ENCODE results near the gene TMEM184A. TPM values are rescaled to one million over a fixed set of nuclear protein-coding genes. Genes with fewer than 3 reads are reported as not detected.

Gene TMEM184A
- total RNA-seq, 2 donors from 2014 or later: 35.8 to 54.3 TPM

DNA sequence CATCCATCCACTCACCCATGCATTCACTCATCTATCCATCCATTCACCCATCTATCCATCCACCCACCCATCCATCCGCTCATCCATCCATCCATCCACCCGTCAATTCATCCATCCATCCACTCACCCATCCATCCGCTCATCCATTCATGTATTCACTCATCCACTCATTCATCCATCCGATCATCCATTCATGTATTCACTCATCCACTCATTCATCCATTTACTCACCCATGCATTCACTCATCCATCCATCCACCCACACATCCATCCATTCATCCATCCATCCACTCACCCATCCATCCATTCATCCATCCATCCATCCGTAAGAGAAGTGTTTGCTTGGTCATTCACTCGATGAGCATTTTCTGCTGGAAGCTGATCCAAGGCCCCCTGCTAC, 22.5 kb upstream of the TMEM184A start:
- Histone ChIP-seq H3K27ac (no peak overlapping the region), H3K4me3 (no peak overlapping the region), H3K27me3 (no peaks in the 10 kb centered on the region), H3K9me3 (no peaks in the 10 kb centered on the region), H3K9ac (ENCODE audit: low read depth in 2 of 2, low read length in 2 of 2) (no peak overlapping the region), H3K36me3 (no peaks in the 10 kb centered on the region), H3K4me1 (no peaks in the 10 kb centered on the region)
- no peak for DNase-seq
- intact Hi-C loops (cut with DNase I): loop anchor here (10.0 kb wide), 1 partner anchor 626 kb away; no protein-coding TSS in a partner anchor
- TF ChIP-seq, protein P1, sequence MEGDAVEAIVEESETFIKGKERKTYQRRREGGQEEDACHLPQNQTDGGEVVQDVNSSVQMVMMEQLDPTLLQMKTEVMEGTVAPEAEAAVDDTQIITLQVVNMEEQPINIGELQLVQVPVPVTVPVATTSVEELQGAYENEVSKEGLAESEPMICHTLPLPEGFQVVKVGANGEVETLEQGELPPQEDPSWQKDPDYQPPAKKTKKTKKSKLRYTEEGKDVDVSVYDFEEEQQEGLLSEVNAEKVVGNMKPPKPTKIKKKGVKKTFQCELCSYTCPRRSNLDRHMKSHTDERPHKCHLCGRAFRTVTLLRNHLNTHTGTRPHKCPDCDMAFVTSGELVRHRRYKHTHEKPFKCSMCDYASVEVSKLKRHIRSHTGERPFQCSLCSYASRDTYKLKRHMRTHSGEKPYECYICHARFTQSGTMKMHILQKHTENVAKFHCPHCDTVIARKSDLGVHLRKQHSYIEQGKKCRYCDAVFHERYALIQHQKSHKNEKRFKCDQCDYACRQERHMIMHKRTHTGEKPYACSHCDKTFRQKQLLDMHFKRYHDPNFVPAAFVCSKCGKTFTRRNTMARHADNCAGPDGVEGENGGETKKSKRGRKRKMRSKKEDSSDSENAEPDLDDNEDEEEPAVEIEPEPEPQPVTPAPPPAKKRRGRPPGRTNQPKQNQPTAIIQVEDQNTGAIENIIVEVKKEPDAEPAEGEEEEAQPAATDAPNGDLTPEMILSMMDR (IDR thresholded peaks at IDR 0.05): no peak

DNA sequence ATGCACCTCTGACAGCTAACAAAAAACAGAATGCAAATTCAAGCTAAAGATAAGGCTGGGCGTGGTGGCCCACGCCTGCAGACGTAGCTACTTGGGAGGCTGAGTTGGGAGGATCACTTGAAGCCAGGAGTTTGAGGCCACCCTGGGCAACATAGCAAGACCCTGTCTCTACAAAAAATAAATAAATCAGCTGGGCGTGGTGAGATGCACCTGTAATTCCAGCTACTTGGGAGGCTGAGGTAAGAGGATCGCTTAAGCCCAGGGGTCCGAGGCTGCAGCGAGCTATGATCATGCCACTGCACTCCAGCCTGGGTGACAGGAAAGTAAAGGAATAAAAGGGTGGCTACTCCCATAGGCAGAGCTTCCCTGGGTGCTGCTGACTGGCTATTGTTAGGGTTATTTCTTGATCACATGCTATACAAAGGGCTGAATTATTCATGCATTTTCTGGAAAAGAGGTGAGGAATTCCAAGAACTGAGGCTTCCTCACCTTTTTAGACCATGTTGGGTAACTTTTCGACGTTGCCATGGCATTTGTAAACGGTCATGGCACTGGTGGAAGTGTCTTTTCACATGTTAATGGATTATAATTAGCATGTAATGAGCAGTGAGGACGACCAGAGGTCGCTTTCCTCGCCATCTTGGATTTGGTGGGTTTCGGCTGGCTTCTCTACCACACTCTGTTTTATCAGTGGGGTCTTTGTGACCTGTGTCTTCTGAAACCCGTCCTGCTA, 20.7 kb upstream of the TMEM184A start:
- no peaks in the 10 kb centered on the region for H3K36me3 ChIP-seq
- H3K4me1 ChIP-seq: no peaks in the 10 kb centered on the region
- intact Hi-C loops (cut with DNase I): loop anchor here (10.0 kb wide), 1 partner anchor 628 kb away; no protein-coding TSS in a partner anchor
- H3K9ac ChIP-seq (ENCODE audit: low read depth in 2 of 2, low read length in 2 of 2): no peak overlapping the region
- no peak overlapping the region for H3K4me3 ChIP-seq
- no peaks in the 10 kb centered on the region for H3K9me3 ChIP-seq
- no peaks in the 10 kb centered on the region for H3K27me3 ChIP-seq
- no peak for DNase-seq
- TF ChIP-seq, protein P1 (IDR thresholded peaks at IDR 0.05): no peak
- no peak overlapping the region for H3K27ac ChIP-seq

DNA sequence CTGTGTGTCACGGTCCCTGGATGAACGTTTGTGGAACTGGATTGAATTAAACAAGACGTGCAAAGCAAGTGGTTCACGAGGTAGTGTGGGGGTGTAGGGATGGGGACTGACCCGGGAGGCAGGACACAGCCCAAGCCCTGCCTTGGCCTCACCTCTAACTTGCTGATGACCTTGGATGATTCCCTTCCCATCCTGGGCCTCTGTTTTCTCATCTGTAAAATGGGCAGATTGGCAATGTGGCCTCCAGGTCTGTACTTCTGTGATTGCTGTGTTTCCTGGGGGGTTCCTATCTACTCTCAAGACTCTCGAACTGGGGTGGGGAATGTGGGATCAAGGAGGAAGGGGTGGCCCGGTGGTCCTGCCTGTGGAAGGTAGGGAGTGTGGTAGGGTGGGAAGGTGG, 19.8 kb upstream of the TMEM184A start:
- Histone ChIP-seq H3K4me3 (no peak overlapping the region), H3K9me3 (no peaks in the 10 kb centered on the region), H3K27ac (no peak overlapping the region), H3K36me3 (no peaks in the 10 kb centered on the region), H3K4me1 (no peaks in the 10 kb centered on the region), H3K27me3 (no peaks in the 10 kb centered on the region), H3K9ac (ENCODE audit: low read depth in 2 of 2, low read length in 2 of 2) (no peak overlapping the region)
- no peak for DNase-seq
- TF ChIP-seq, protein P1 (IDR thresholded peaks at IDR 0.05): no peak
- intact Hi-C loops (cut with DNase I): loop anchor here (10.0 kb wide), 1 partner anchor 629 kb away; no protein-coding TSS in a partner anchor

DNA sequence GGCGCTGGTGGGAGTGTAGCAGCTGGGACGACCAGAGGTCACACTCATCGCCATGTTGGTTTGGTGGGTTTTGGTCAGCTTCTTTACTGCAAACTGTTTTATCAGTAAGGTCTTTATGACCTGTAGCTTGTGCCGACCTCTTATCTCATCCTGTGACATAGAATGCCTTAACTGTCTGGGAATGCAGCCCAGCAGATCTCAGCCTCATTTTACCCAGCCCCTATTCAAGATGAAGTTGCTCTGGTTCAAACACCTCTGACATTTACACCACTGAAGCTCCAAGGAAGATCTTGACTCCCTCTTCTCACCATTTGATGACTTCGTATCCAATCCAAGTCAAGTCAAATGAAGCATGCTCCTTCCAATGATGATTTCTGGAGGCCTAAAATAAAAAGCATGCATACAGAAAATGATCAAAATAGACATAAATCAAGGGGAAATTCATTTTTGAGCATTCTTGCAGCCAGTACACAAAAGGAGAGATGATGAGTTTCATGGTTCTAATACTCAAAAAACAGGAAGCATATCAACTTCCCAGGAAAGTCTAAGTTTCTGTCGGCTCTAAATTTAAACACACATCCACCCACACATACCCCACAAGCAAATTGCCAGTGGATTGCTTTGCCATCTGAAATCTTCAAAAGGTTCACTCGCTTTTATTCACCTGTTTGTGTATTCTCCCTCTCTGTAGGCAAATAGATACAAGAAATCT, 16.3 kb upstream of the TMEM184A start:
- Histone ChIP-seq H3K4me3 (no peak overlapping the region), H3K27ac (peak overlapping the region; percentile 96), H3K9ac (ENCODE audit: low read depth in 2 of 2, low read length in 2 of 2) (no peak overlapping the region), H3K9me3 (no peaks in the 10 kb centered on the region), H3K36me3 (no peaks in the 10 kb centered on the region), H3K27me3 (no peaks in the 10 kb centered on the region), H3K4me1 (peaks cover 11% of the 10 kb centered on the region)
- DNase-seq: no peak
- intact Hi-C loops (cut with DNase I): loop anchor here (10.0 kb wide), 1 partner anchor 633 kb away; no protein-coding TSS in a partner anchor
- TF ChIP-seq, protein P1 (IDR thresholded peaks at IDR 0.05): no peak

DNA sequence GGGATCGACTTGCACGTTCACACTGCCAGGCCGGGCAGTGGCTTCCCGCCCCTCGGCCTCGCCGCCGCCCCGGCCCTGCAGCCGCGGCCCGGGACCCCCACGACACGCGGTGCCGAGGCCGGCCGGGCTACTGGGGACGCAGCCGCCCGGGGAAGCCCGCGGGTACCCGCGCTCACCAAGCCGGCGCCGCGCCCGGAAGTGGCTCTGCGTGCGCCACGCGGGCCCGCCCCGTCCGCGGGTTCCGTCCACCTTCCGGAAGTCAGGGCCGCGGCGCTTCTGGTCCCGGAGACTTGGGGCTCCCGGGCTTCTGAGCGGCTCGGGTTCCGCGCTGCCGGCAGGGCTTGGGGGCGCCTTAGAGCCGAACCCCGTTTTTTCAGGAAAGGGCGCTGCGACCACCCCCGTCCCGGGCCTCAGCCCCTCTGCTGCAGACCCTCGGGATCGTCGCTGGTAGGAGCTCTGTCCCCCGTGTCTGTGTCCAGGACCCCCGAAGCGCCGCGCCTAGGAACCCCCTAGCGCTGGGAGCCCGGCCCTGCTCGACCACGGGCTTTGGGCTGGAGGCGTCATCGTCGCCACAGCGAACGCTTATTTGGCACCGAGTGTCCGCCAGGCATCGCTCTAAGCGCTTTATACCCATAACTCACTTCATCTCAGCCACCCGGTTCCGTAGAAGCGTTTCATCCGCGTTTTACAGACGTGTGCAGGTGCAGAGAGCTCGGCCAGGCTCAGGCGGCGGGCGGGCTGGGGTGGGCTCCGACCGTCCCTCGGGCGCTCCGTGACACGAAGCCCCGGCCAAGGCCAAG, 14.0 kb upstream of the TMEM184A start, which contains the start of gene PSMG3:
Gene PSMG3 (minus strand): TSS at position 200 of the 800 bp plus-strand sequence. CDS start 693 bp downstream, outside the sequence.
- TF ChIP-seq, protein P1 (IDR thresholded peaks at IDR 0.05): no peak
- Histone ChIP-seq H3K27me3 (no peaks in the 10 kb centered on the region), H3K27ac (peak within 1 kb of the TSS; percentile 96), H3K36me3 (no peaks in the 10 kb centered on the region), H3K9ac (ENCODE audit: low read depth in 2 of 2, low read length in 2 of 2) (peak within 1 kb of the TSS; percentile 89 to 91), H3K4me1 (peaks cover 11% of the 10 kb centered on the region), H3K4me3 (peak within 1 kb of the TSS; percentile 77), H3K9me3 (no peaks in the 10 kb centered on the region)
- intact Hi-C loops (cut with DNase I): loop anchor here (10.0 kb wide), 1 partner anchor 635 kb away; no protein-coding TSS in a partner anchor
- peak; percentile 90 for DNase-seq

Measured in colonic mucosa (tissue), 4 donors.